ENCODE results near the gene CRK.

DNA sequence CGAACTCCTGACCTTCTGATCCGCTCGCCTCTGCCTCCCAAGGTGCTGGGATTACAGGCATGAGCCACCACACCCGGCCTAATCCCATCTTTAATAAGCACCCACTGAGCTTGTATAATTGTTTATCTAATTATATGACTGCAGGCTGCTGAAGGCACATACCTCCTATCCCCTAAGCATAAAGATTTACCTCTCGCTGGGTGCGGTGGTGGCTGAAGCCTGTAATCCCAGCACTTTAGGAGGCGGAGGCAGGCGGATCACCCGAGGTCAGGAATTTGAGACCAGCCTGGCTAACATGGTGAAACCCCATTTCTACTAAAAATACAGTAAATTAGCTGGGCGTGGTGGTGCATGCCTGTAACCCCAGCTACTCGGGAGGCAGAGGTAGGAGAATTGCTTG is 35.9 kb downstream of the CRK start:
- TF ChIP-seq ARNTL (CRISPR knock-in tag; IDR thresholded peaks at IDR 0.05; ENCODE audit: borderline replicate concordance, low read depth) = no peak
- no peak for TF ChIP-seq BACH2 (CRISPR knock-in tag; IDR thresholded peaks at IDR 0.05; ENCODE audit: borderline replicate concordance)
- TF ChIP-seq RARB (CRISPR knock-in tag; IDR thresholded peaks at IDR 0.05) = no peak

Data from SK-N-SH treated with all-trans-retinoic acid at 6 μM for 48 hours (cell line).